GM12872 (cell line): ENCODE results near the gene AKAP13.

Experiments used
- TF ChIP-seq, protein P1 (sequence below): IDR thresholded peaks from 3 replicates; pipeline ENCODE4 v1.5.1; 2011; ENCODE audit warnings: low read depth, mild to moderate bottlenecking, low read length, moderate library complexity; ENCODE audit not compliant: insufficient read depth

AKAP13 gene

DNA sequence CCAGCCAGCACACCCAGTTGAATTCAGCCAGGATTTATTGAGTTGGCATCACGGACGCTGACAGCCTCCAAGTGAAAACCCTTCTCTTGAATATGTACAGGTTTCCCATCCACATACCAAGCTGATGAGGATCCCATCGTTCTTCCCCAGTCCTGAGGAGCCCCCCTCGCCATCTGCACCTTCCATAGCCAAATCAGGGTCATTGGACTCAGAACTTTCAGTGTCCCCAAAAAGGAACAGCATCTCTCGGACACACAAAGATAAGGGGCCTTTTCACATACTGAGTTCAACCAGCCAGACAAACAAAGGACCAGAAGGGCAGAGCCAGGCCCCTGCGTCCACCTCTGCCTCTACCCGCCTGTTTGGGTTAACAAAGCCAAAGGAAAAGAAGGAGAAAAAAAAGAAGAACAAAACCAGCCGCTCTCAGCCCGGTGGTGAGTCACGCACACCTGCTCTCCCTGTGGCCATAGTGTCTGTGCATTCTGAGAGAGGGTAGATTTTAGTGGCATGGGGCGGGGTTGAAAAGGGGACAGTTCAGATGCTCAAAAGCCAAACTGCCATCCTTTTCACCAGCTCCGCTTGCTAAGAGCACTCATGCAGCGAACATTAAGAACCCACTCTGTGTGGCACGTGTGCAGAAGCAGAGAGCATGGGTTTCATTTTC lies 363.1 kb downstream of the AKAP13 start:
- TF ChIP-seq, protein P1, sequence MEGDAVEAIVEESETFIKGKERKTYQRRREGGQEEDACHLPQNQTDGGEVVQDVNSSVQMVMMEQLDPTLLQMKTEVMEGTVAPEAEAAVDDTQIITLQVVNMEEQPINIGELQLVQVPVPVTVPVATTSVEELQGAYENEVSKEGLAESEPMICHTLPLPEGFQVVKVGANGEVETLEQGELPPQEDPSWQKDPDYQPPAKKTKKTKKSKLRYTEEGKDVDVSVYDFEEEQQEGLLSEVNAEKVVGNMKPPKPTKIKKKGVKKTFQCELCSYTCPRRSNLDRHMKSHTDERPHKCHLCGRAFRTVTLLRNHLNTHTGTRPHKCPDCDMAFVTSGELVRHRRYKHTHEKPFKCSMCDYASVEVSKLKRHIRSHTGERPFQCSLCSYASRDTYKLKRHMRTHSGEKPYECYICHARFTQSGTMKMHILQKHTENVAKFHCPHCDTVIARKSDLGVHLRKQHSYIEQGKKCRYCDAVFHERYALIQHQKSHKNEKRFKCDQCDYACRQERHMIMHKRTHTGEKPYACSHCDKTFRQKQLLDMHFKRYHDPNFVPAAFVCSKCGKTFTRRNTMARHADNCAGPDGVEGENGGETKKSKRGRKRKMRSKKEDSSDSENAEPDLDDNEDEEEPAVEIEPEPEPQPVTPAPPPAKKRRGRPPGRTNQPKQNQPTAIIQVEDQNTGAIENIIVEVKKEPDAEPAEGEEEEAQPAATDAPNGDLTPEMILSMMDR, result no peak

- TF ChIP-seq, protein P1, result no peak
Observed at GRCh38 chr15:85744579-85744978, 364.2 kb downstream of the AKAP13 start.

DNA sequence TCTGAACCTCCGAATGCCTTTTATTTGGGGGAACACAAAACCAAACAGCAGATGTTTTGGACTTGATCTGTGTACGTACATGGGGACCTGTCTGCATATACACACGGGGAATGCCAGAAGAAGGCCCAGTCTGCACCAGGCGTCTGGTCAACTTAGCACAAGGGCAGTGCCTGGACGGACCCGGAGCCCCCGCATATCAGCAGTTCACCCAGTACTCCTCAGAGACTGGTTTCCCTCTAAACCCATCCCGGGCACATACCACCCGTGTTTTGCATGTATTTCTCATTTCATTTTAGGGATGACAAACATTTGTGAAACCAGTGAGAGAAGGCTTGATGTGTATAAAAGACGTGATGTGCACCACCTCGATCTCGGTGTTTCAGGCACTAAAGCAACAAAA lies 364.6 kb downstream of the AKAP13 start:
- TF ChIP-seq, protein P1, result no peak

DNA sequence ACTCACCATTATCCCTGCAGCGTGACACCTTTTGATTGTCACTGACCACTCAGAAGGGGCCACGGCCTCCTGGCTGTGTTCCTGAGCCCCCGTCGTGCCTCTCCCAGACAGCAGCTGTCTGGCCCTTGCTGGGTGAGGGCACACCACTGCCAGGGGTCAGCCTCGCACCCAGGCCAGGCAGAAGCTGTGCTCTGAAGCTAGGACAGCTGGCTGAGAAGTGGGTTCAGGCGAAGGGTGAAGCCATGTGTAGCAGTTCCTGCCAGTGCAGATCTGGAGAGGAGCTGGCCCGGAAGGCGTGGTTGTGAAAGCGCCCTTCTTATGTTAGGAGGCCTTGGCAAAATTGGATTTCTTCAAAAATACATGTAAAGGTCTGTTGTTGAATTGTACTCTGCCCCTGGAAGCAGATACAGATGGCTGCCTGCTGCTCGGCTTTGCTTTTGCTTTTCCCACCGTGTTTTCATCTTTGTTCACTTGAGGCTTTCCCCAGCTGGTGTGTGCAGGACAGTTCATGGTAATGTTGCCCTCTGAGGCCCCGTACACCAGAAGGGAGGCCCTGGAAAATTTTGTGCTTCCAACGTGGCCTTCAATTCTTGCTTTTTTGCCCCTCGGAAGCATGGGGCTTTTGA lies 365.2 kb downstream of the AKAP13 start:
- TF ChIP-seq, protein P1, result no peak

DNA sequence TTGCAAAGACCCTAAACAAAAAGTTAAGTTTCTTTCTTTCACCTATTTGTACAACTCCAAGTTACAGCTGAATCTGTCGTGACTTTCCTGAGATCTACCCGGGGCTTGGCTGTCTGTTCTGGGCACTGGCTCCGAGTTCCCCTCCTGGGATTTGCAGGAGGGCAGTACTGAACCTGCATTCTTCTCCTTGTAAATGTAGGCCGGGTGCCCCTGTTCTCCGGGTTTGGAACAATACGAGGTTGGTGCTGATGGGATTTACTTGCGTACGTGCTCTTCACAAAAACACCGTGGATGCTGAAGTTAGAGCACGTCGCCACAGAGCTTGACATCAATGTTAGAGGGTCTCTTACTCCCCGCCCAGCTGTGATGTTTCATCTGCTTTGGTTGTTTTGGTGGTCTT lies 366.2 kb downstream of the AKAP13 start:
- TF ChIP-seq, protein P1, result no peak

DNA sequence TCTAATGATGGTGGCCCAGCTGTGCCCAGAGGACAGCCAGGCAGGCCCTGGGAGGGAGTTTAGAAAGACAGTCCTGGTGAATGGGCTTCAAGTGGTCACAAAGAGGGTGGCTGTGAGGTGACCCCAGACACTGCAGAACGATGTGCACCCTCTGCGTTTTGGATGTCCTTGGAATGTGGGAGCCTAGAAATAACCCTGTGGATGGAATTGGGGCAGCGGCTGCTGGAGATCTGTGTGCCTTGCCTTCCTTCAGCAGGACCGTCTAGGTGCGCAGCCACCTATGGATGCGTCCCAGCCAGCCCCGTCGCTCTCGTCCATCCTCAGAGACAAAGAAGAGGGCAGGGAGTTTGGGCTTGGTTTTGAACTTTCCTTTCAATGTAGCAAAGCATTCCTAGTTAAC lies 367.8 kb downstream of the AKAP13 start:
- TF ChIP-seq, protein P1, result no peak

DNA sequence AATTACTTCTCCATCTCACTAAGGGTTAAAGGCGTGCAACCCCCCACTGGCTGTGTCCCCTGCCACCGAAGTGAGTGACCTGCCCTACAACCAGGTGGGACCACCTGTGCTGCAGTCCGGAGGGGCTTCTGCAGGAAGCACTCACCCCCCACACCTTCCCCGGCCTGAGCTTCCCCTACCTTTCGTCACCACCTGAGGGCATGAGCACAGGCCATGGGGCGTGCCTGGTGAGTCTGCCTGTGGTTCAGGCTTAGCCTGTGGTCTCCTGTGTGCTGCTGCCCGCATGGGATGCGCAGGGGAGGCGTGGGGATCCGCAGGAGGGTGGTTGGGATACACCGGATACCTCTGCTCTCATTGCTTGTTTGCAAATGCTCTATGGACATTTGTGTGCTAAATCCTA lies 368.3 kb downstream of the AKAP13 start:
- TF ChIP-seq, protein P1, result no peak
